ENCODE data around the gene IL3. TPM values are rescaled to one million over a fixed set of nuclear protein-coding genes. Genes with fewer than 3 reads are reported as not detected.

Gene IL3
- total RNA-seq, 4 donors from 2014 or later, result not detected

- no peak for DNase-seq
- intact Hi-C loops (cut with DNase I), result no loop called here
- no peak for TF ChIP-seq POLR2A (IDR thresholded peaks at IDR 0.05)
- no peak for TF ChIP-seq CTCF (IDR thresholded peaks at IDR 0.05)
Measured at GRCh38 chr5:132057498-132058255, 2.8 kb upstream of the IL3 start.

GRCh38 chr5:132058646-132059042 lies 1.8 kb upstream of the IL3 start:
- H3K4me1 ChIP-seq, result no peaks in the 10 kb centered on the region
- no peaks in the 10 kb centered on the region for H3K9me3 ChIP-seq
- no peaks in the 10 kb centered on the region for H3K36me3 ChIP-seq
- no peak overlapping the region for H3K4me3 ChIP-seq
- H3K27ac ChIP-seq, result no peak overlapping the region
- TF ChIP-seq CTCF (IDR thresholded peaks at IDR 0.05) (no peak), POLR2A (IDR thresholded peaks at IDR 0.05) (no peak)
- no peak for DNase-seq
- intact Hi-C loops (cut with DNase I), result no loop called here
- 75% methylated on average over 7 of the region's 7 CpGs for WGBS, 2 donors
- H3K27me3 ChIP-seq, result no peaks in the 10 kb centered on the region

More at GRCh38 chr5:132057498-132058255, 2.8 kb upstream of the IL3 start:
- H3K27me3 ChIP-seq, result no peaks in the 10 kb centered on the region
- no peaks in the 10 kb centered on the region for H3K4me1 ChIP-seq
- WGBS, 2 donors, result 81 to 85% methylated on average over 12 of the region's 12 CpGs
- no peaks in the 10 kb centered on the region for H3K36me3 ChIP-seq
- H3K27ac ChIP-seq, result no peak overlapping the region
- H3K4me3 ChIP-seq, result no peak overlapping the region
- no peaks in the 10 kb centered on the region for H3K9me3 ChIP-seq

- WGBS, 2 donors, result 77 to 93% methylated on average over 9 of the region's 9 CpGs
- no peak for TF ChIP-seq CTCF (IDR thresholded peaks at IDR 0.05)
- no peak for TF ChIP-seq POLR2A (IDR thresholded peaks at IDR 0.05)
- no peaks in the 10 kb centered on the region for H3K36me3 ChIP-seq
- intact Hi-C loops (cut with DNase I), result no loop called here
- no peak overlapping the region for H3K4me3 ChIP-seq
- H3K4me1 ChIP-seq, result no peaks in the 10 kb centered on the region
- no peaks in the 10 kb centered on the region for H3K27me3 ChIP-seq
- DNase-seq, result no peak
- no peak overlapping the region for H3K27ac ChIP-seq
- no peaks in the 10 kb centered on the region for H3K9me3 ChIP-seq
Measured at GRCh38 chr5:132059043-132059695, 1.3 kb upstream of the IL3 start.

GRCh38 chr5:132059696-132060500 lies 557 bp upstream of the IL3 start:
- Histone ChIP-seq H3K36me3 (no peaks in the 10 kb centered on the region), H3K9me3 (no peaks in the 10 kb centered on the region), H3K27me3 (no peaks in the 10 kb centered on the region), H3K4me1 (no peaks in the 10 kb centered on the region), H3K27ac (no peak overlapping the region), H3K4me3 (no peak overlapping the region)
- WGBS, 2 donors, result 77 to 86% methylated on average over 3 to 8 of the region's 13 CpGs
- intact Hi-C loops (cut with DNase I), result no loop called here
- no peak for DNase-seq
- no peak for TF ChIP-seq CTCF (IDR thresholded peaks at IDR 0.05)
- no peak for TF ChIP-seq POLR2A (IDR thresholded peaks at IDR 0.05)
